ENCODE results near the gene SYDE2. TPM values are rescaled to one million over a fixed set of nuclear protein-coding genes. Genes with fewer than 3 reads are reported as not detected.
"Not testable (repeated sequence)": the region's sequence is repeated elsewhere in the genome, so short reads cannot be mapped to it uniquely, and the experiment has no call there.

The SYDE2 gene, protein sequence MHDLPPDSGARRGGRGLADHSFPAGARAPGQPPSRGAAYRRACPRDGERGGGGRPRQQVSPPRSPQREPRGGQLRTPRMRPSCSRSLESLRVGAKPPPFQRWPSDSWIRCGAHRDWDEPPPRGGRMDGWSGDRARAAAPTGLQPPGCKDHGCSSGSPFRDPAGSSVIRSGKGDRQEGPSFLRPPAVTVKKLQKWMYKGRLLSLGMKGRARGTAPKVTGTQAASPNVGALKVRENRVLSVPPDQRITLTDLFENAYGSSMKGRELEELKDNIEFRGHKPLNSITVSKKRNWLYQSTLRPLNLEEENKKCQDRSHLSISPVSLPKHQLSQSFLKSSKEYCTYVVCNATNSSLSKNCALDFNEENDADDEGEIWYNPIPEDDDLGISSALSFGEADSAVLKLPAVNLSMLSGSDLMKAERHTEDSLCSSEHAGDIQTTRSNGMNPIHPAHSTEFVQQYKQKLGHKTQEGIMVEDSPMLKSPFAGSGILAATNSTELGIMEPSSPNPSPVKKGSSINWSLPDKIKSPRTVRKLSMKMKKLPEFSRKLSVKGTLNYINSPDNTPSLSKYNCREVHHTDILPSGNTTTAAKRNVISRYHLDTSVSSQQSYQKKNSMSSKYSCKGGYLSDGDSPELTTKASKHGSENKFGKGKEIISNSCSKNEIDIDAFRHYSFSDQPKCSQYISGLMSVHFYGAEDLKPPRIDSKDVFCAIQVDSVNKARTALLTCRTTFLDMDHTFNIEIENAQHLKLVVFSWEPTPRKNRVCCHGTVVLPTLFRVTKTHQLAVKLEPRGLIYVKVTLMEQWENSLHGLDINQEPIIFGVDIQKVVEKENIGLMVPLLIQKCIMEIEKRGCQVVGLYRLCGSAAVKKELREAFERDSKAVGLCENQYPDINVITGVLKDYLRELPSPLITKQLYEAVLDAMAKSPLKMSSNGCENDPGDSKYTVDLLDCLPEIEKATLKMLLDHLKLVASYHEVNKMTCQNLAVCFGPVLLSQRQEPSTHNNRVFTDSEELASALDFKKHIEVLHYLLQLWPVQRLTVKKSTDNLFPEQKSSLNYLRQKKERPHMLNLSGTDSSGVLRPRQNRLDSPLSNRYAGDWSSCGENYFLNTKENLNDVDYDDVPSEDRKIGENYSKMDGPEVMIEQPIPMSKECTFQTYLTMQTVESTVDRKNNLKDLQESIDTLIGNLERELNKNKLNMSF
- 2.3 TPM for total RNA-seq

DNA sequence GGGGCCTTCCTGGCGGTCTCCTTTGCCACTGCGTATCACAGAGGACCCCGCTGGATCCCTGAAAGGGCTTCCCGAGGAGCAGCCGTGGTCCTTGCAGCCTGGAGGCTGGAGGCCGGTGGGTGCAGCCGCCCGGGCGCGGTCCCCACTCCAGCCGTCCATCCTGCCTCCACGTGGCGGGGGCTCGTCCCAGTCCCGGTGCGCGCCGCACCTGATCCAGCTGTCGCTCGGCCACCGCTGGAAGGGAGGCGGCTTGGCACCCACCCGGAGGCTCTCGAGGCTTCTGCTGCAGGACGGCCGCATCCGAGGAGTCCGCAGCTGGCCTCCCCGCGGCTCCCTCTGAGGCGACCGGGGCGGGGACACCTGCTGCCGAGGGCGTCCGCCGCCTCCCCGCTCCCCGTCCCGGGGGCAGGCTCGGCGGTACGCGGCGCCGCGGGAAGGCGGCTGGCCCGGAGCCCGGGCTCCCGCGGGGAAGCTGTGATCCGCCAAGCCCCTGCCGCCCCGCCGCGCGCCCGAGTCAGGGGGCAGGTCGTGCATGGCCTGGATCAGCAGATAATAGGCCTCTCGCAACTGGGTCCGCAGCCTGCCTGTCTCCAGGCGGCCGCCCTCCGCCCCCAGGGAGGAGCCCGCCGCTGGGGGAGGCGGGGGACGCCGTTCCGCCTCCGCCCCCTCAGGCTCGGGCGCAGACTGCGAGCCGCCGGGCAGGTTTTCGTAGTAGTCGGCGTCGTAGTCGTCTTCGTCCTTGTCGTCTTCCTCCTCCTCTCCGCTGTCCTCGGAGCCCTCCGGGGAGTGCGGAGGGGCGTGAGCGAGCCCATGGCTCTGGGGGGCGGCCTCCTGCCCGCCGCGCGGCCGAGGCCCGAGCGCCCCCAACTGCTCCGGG, at the start of gene SYDE2:
Gene SYDE2 (minus strand): TSS at position 554 of the 877 bp plus-strand sequence. CDS start 20 bp downstream, at position 534.
- DNase-seq = peak; percentile 40

DNA sequence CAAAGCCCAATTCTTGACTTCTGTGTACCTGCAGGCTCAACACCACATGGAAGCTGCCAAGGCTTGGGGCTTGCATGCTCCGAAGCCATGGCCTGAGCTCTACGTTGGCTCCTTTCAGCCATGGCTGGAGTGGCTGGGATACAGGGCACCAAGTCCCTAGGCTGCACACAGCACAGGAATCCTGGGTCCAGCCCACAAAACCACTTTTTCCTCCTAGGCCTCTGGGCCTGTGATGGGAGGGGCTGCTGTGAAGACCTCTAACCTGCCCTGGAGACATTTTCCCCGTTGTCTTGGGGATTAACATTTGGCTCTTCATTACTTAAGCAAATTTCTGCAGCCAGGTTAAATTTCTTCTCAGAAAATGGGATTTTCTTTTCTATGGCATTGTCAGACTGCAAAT, 48.2 kb upstream of the SYDE2 start:
- DNase-seq = not testable (repeated sequence)

DNA sequence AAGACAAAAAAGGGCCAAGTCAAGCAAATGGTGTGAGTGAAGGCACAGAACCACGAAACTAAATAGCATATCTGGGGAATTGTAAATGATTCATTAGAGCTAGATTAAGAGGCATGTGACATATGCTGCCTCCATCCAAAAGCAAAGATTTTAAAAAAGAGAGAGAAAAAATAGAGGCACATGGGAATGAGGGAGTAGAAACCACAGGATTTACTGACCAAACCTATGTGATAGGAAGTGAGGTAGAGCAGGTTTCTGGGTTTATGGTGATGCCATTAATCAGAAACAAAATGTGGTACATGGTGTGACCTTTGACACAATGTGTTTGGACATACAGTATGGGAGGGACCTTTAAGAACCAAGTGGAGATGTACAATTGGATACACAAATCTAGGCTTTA, 45.1 kb upstream of the SYDE2 start:
- no peak for DNase-seq

DNA sequence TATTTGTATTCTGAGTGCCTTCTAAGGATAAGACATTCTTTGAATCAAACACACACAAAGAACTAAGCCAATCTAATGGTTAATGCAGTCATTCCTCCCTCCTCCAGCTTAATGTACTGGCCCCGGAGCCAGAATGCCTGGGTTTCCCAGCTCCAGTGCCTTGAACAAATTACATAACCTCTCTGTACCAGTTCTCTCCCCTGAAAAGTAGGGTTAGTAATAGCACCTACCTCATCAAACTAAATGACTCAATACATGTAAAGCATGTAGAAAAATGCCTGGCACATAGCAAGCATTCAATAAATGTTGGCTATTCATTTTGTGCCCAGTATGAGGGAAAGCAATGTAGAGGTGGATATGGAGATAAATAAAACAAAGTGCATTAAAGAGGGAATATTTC, 44.6 kb upstream of the SYDE2 start:
- no peak for DNase-seq

DNA sequence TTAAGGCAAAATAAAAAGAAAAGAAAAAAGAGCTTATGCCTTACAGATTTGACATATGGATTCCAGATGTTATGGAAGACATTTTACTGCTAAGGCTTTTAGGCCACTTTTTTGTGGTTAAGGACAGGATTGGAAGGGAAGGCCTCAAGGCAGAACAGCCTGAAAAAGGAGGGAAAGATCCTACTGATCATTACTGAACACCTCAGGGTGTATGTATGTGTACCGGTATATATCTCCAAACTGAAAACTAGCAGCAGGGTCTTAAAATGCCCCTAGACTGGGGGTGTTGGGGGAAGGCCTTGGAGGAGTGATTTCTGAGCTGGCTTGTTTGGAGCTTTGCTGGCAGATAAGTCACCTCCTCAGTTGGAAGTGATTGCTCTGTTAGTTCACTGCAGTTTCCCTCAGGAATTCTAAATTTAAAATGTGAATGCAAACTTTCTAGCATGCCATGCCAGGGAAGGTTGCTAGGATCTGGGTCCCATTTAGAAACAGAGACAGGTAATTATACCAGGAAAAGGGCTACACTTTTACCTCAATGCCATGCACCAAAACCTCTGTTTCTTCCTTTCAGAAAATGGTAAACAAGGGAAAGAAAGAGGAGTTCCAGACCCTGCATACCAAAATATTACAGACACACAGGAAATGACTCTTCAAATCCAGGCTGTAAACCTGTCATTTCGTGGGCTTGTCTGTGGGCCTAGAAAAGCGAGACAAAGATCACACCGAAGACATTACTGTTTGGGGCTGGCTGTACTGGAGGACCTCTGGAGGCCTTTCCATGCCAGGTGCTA, 43.6 kb upstream of the SYDE2 start:
- DNase-seq = no peak

DNA sequence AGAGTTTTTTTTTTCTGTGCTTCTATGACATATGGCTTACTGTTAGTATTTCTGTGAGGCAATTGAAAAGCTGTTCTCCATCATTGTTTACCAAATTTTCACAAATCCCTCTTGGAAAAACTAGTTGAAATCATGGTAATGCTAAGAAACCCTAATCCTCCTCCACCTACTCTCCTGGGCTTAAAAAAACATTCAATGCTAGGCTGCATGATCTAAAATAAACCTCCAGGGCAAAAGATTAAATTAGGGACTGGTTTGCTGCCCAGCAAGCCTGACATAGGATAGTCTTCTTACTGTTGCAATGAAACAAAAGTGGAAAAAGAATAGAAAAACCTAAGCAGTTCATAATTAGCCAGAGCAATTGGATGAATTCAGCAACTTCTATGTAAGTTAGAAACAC, 42.6 kb upstream of the SYDE2 start:
- no peak for DNase-seq

DNA sequence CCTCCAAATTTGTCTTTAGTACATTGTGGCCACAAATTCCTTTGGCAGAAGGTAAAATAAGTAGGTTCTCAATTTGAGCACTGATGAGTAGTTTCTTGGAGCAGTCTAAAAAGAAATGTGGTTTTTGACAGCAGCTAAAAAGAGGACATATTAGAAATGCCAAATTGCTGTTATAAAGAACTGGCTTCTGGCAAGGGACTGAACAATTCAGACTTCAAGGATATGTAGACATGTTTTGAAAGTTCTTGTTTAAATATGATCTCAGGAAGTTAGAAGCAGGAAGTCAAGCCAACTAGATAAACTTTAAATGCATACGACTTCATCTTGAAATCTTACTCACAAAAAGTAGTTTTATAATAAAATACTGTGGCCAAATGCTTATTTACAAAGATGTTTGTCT, 39.8 kb upstream of the SYDE2 start:
- no peak for DNase-seq

DNA sequence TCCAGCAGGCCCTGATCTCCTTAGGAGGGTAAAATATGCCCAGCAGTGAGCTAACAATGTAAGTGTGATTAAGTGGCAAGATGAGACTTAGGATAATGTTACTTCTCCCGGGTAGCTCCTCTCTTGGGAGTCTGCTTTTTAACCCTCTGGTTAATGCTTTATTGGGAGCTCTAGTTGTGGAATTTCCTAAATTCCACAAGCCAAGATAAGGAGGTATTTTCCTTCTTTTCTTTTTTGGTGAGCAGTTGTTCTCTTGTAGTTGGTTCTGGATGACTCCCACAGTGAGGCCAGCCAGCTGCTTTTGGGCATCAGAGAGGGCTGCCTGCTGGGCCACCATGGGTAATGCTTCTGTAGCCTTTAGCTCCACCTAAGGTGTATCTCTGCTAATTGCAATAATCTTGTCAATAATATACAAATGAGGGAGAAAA, 39.4 kb upstream of the SYDE2 start:
- DNase-seq = no peak

DNA sequence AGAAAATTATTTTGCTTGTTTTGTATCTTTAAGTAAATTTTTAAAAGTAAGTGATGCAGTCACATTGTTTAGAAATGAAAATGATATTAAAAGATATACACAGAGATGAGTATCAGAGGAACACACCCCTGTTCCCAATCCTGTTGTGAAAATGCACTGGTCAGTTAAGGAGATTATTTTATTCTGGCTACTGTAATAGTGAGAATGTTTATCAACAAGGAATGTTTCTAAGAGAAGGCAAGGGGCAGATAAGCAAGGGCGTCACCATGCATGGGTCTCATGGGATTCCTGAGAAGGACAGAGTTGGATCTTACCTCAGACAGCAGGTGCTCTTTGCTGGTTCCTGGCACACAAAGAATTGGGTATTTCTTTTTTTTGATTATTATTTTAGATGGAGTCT, 36.8 kb upstream of the SYDE2 start:
- DNase-seq = no peak

DNA sequence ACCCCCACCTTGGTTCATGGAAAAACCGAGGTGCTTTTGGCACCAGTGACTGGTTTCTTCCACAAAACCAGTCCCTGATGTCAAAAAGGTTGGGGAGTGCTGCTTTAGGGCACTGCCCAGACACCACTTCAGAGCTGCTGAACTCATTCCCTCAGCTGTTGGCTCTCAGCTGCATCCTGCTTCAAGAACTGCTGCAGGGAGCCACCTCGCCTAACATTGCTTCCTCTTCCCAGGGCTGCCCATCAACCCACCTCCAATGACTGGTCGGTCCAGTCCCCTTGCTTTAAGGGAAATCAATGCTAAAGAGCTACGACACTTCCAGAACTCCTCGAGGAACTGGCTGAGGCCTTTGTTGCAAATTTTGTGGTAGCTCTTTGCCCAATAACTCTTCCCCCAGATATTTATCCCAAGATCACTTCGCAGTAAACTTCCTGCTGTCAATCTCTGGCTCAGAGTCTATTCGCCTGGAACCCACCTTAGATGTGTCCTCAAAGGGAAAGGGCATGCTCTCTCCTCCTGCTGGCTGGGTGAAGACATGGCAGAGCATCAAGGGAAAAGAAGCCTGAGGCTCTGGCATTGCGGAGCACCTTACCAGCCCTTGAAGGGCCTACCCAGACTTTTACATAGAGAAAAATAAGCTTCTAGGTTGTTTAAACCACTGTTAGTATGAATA, 29.6 kb upstream of the SYDE2 start:
- no peak for DNase-seq

DNA sequence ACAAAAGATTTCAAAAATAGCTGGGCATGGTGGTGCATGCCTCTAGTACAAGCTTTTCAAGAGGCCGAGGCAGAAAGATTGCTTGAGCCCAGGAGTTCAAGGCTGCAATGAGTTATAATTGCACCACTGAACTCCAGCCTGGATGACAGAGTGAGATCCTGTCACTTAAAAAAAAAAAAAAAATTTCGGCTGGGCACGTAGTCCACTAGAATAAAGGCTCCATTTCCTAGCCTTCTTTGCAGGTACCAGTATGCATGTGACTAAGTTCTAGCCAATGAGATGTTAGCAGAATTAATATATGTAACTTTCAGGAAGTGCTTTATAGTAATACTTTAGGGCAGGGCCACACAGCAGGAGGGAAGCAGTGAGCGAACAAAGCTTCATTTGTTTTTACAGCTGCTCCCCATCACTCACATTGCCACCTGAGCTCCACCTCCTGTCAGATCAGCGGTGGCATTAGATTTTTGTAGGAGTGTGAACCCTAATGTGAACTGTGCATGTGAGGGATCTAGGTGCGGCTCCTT, 28.8 kb upstream of the SYDE2 start:
- DNase-seq = no peak

DNA sequence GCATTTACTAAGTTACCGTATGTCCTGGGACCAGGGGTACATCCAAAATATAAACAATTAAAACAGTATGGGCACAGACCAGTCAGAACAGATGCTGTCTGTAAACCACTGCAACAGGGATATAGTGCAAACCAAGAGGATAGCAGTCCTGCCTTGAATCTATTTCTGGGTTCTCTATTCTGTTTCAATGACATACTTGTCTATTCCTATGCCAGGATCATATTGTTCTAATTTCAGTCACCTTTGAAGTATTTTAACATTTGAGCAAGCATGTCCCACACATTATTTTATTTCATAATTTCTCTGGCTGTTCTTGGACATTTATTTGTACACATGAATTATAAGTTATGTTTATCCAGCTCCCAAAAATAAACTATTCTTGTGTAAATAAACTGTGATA, 28.2 kb upstream of the SYDE2 start:
- no peak for DNase-seq

DNA sequence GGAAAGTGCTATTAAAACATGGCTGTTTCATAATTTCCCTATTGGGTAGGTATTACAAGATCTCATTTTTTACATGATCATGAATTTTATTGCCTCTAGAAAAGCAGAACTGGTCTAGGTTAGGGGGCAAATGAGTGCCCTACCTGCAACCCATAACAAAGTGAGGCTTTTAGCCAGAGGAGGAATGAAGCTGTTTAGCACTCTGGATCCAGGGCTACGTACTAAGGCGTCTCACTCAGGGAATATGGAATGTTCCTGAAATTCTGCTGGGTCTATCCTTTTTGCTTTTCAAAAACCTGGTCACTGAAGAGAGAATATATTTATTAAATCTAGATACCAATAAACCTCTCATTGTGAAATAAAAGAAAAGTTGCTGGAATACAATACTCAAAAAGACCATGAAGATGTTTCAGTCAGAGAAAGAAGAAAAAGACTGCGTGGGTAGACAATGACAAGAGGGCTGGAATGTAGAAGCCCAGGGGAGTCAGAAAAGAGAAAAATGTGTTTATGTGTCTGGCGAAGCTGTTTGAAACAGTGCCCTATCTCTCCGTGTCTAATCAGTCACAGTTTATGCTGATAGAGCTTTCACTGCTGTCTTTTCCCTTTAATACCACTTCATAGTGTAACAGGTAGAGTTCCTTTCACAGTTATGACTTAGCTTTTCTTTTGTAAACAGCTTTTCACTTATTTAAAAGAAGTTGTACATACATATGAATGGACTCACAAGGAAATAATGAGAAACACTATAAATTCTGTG, 25.0 kb upstream of the SYDE2 start:
- no peak for DNase-seq

DNA sequence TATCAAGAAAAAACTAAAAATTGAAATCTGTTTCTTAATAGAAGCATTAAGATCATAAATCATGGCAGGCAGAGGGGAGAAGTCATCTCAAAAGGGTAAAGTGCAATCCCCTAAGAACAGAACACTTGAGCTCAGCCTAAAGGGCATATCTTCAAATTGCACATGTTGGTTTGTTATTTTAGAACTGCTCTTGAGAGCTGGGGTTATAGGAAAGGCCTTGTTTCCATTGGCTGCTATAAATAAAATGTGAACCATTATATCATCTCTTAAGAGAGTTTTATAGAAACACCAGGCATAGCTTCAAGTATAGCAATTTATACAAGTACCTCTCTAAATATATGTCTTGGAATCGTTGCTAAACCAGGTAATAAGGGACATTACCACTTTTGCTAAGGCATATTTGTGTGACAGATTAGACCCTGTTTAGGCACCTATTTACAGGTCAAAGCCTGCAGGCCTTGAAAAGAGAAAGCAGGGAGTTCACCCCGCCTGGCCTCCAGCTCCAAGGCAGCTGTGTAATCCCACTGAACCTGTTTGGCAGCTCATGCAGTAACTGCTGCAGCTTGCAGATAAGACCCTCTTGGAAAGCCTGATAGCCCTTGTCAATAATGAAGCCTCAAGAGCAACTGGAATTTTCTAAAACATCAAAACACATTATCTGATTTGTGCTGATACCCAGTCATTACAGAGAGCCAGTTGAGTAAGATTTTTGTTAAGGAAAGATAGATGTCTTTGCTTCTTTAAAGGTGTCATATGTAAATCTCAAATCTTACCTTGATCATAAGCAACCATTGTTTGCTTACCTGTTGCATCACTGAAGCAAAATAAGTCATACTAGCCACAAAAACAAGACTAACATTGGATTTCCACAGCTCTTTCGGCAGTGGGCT, 24.2 kb upstream of the SYDE2 start:
- DNase-seq = no peak

DNA sequence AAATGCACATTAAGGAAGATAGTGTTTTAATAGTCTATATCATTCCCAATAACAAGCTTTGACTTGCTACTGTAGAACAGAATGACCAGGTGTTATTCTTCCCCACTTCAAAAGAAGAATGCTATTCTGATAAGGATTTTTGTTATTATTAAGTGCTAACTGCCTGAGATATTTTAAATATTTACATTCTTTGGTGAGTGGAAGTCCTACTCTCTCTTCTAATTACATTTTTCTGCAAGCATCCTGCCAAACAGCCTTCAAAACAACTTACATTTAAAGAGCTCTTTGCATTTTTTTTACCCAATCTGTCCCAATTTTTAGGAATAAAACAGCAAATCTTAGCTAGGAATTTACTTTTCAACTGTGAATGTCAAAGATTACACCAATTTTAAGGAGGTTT, 23.5 kb upstream of the SYDE2 start:
- DNase-seq = no peak

DNA sequence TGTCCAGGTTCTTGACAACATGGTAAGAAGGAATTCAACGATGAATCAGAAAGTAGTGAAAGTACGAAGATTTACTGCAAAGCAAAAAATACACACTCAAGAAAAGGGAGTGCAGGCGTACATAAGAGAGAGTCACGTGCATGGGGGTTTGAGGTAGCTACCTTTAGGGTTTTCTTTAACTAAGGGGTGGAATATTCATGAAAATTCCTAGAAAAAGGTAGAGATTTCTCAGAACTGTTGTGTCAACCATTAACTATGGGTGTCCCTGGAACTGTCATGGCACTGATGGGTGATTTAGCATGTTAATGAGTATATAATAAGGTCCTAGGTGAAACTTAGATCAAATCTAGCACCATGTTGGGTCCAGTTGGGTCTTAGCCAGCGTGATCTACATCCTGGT, 22.5 kb upstream of the SYDE2 start:
- no peak for DNase-seq

DNA sequence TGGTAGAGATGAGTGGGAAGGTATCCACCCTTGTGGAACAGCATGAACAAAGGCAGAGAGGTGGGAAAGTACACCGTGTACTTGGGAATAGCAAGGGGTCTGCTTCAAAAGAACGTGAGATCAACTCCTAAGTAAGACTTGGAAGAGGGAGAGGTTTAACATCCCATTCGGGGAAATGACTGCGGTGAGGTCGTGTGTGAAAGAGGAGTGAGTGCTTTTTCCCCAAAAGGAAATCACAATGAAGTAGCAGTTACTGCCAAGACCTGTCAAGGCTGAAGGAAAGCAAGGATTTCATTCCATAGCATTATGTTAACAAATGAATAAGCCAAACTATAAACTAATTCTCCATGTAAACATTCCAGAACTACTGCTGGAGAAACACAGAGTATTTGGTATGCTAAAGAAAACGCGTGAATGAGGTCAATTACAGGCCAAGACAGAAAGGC, 20.0 kb upstream of the SYDE2 start:
- no peak for DNase-seq

Measured in occipital lobe (tissue), 2 donors.